Natural killer cell (primary cell): ENCODE measurements around the gene ZMIZ1. TPM values are rescaled to one million over a fixed set of nuclear protein-coding genes. Genes with fewer than 3 reads are reported as not detected.

Experiments
- ATAC-seq, 3 donors: fragments of 150-1000 bp in 2 of 3; fragments of 200-7000 bp in 1 of 3; cut with Tn5 transposase; 1 replicate in 1 of 3; 2 replicates in 2 of 3; pipeline ENCODE4 v1.10.0; 2021; ENCODE audit warnings: mild to moderate bottlenecking in 2 of 3, moderate library complexity in 2 of 3
- DNase-seq, 2 donors: peaks; one replicate each; pipeline versions ENCODE4 v3.0.0 to v3.0.0-alpha.2; 2013 to 2021; ENCODE audit warnings: mixed read lengths in 1 of 2
- H3K27ac ChIP-seq: one replicate; pipeline ENCODE4 v1.5.1; 2013; ENCODE audit warnings: mild to moderate bottlenecking, low read length
- H3K27me3 ChIP-seq: one replicate; pipeline ENCODE4 v1.6.1; 2013; ENCODE audit warnings: low read length; ENCODE audit not compliant: control insufficient read depth, insufficient read depth
- H3K36me3 ChIP-seq: one replicate; pipeline ENCODE4 v1.6.1; 2013; ENCODE audit warnings: low read length; ENCODE audit not compliant: control insufficient read depth, insufficient read depth
- H3K4me1 ChIP-seq: one replicate; pipeline ENCODE4 v1.6.1; 2013; ENCODE audit warnings: low read length; ENCODE audit not compliant: control insufficient read depth, insufficient read depth
- H3K4me3 ChIP-seq: one replicate; pipeline ENCODE4 v1.5.1; 2013; ENCODE audit warnings: low read length
- H3K9me3 ChIP-seq: one replicate; pipeline ENCODE4 v1.6.1; 2013; ENCODE audit warnings: low read length; ENCODE audit not compliant: control insufficient read depth, insufficient read depth
- H3K27ac Mint-ChIP-seq, 2 donors: one replicate each; pipeline ENCODE4 v1.8.0; 2022; ENCODE audit warnings: mild to moderate bottlenecking in 2 of 2, mixed read lengths in 2 of 2, moderate library complexity in 1 of 2
- H3K27me3 Mint-ChIP-seq, 2 donors: one replicate each; pipeline ENCODE4 v1.8.0; 2022; ENCODE audit warnings: low read depth in 2 of 2, mixed read lengths in 2 of 2
- H3K36me3 Mint-ChIP-seq: one replicate; pipeline ENCODE4 v1.8.0; 2022; ENCODE audit warnings: mixed read lengths
- H3K4me1 Mint-ChIP-seq, 2 donors: one replicate each; pipeline ENCODE4 v1.8.0; 2022; ENCODE audit warnings: mixed read lengths in 2 of 2
- H3K4me3 Mint-ChIP-seq: one replicate; pipeline ENCODE4 v1.8.0; 2022; ENCODE audit warnings: mild to moderate bottlenecking, moderate library complexity, mixed read lengths
- H3K9me3 Mint-ChIP-seq, 2 donors: one replicate each; pipeline ENCODE4 v1.8.0; 2022; ENCODE audit warnings: mixed read lengths in 2 of 2
- CTCF ChIP-seq: fragments of 200-600 bp; IDR thresholded peaks from one replicate; pipeline ENCODE4 v1.8.0; 2022; ENCODE audit warnings: antibody characterized with exemption
- whole genome bisulfite sequencing: methylation state at CpG from one replicate; pipeline ENCODE4 v1.1.7; 2013; ENCODE audit warnings: missing lambda C conversion rate; ENCODE audit not compliant: insufficient coverage; 5-methylcytosine and 5-hydroxymethylcytosine counted together
- intact Hi-C: fragments of 100-400 bp; cut with micrococcal nuclease; formaldehyde crosslinking; loops from one replicate; pipeline ENCODE4 v1.14.2; 2022
- total RNA-seq, 4 donors: library from RNA; stranded (reverse); fragments of 120-200 nt in 1 of 4; gene quantifications; one replicate each; pipeline versions ENCODE4 v1.2.3 to v1.2.4, GENCODE V29; 2013 to 2022

The ZMIZ1 gene
- total RNA-seq, 3 donors from 2014 or later (not counting 1 experiment from before 2014, with no cell fraction given): 36.5 to 51.5 (median 37.9) TPM

DNA sequence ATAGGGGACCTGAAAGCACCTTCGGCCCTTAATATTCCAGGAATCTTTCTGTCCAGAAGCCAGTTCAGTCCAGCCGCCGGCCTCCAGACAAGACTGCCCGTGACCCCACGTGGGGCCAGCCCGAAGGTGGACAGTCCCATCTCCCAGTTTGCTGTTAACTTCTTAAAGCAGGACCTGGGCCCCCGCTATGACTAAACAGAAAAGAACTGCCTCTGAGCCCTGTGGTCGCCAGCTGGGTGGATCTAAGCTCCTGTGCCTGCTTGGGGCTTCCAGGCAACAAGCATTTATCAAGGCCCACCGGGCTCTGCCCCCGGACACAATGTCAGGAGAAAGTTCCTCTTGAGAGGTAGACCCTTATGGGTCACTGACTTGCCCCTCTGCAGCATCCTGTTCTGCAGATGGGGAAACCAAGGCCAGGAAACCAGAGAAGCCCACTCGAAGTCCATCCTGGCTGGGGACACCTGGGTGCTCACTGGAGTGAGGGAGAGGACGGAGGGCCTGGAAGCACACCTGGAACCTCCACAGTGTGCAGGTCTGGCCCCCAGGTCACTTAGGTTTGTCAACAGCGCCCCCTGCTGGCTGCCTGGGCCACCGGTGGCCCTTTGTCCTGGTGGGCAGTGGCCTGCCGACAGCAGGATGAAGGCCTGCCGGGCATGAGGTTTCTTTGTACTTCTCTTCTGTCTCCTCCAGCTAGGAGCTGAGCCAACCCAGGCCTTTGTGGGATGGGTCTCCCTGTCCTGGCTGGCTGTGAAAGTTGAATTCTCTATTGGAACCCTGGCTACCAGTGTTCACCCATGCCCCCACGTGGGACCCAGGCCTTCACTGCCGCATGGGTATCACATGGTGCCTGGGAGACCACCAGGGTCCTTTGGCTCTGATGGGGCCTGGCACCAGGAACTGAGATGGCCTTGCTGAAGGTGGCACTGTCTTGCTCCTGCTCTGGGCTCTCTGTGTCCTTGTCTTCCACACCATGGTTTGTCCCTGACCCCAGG is 128.0 kb downstream of the ZMIZ1 start:
- no peaks in the 10 kb centered on the region for H3K9me3 Mint-ChIP-seq
- intact Hi-C loops: loop anchor here (2.0 to 5.0 kb wide), 2 partner anchors 532 to 984 kb away; no protein-coding TSS in a partner anchor
- H3K4me1 Mint-ChIP-seq: peaks cover 8 to 17% of the 10 kb centered on the region in 2 donors
- no peak overlapping the region for H3K27ac Mint-ChIP-seq
- H3K27me3 ChIP-seq: no peaks in the 10 kb centered on the region
- H3K4me1 ChIP-seq: peaks cover 12% of the 10 kb centered on the region
- H3K4me3 ChIP-seq: no peak overlapping the region
- H3K9me3 ChIP-seq: no peaks in the 10 kb centered on the region
- peak; percentile 72 to 79 for DNase-seq
- H3K36me3 Mint-ChIP-seq: no peaks in the 10 kb centered on the region
- H3K4me3 Mint-ChIP-seq: no peak overlapping the region
- H3K27ac ChIP-seq: no peak overlapping the region
- ATAC-seq: peak in 2 of 3 donors; percentile 56 to 66
- 69% methylated on average over 18 of the region's 18 CpGs for WGBS
- H3K27me3 Mint-ChIP-seq: no peaks in the 10 kb centered on the region
- TF ChIP-seq CTCF: peak; percentile 96
- H3K36me3 ChIP-seq: no peaks in the 10 kb centered on the region

DNA sequence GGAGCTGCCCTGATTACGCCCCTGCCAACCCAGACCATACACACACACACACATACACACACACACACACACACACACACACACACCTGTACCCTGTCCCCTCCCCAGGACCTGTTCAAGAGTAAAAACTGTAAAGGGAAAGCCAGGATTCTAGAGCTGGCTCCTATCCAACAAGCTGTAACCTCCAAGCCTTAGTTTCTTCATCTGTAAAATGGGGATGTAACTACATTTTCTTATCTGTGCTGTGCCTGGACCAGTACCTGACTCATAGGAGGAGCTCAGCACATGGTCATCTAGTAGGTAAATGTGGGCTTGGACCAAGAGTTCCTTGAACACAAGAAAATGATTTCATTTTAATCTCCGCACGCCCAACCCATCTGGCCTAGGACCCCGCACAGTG is 128.8 kb downstream of the ZMIZ1 start:
- H3K4me3 ChIP-seq: no peak overlapping the region
- ATAC-seq: no peak
- Mint-ChIP-seq H3K36me3 (no peaks in the 10 kb centered on the region), H3K9me3 (no peaks in the 10 kb centered on the region), H3K4me1 (peaks cover 6 to 17% of the 10 kb centered on the region in 2 donors), H3K27ac (no peak overlapping the region), H3K4me3 (no peak overlapping the region), H3K27me3 (no peaks in the 10 kb centered on the region)
- TF ChIP-seq CTCF: no peak
- no peak overlapping the region for H3K27ac ChIP-seq
- H3K4me1 ChIP-seq: peaks cover 12% of the 10 kb centered on the region
- no peaks in the 10 kb centered on the region for H3K36me3 ChIP-seq
- H3K27me3 ChIP-seq: no peaks in the 10 kb centered on the region
- no peaks in the 10 kb centered on the region for H3K9me3 ChIP-seq
- intact Hi-C loops: loop anchor here (2.0 to 5.0 kb wide), 2 partner anchors 533 to 985 kb away; no protein-coding TSS in a partner anchor
- DNase-seq: no peak
- WGBS: 100% methylated on average over 4 of the region's 4 CpGs

DNA sequence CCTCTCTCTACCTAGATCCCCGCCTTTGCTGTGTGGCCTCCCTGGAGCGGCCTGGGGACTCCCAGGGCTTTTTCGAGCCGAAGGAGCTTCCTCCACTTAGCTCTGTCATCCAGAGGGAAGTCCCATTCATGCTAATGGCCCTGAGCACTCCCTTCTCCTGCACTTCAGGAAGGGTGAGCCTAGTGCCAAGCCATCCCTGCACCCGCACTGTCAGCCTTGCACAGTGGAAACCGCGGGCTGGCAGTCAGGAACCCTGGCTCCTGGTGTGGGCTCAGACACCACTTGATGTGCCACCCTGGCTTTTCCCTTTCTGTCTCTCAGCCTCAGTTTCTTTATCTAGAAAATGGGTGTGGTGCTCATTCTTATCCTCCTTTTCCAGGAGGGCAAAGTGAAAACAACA is 131.6 kb downstream of the ZMIZ1 start:
- 97% methylated on average over 7 of the region's 7 CpGs for WGBS
- no peak for DNase-seq
- Mint-ChIP-seq H3K27me3 (no peaks in the 10 kb centered on the region), H3K9me3 (no peaks in the 10 kb centered on the region), H3K36me3 (no peaks in the 10 kb centered on the region), H3K27ac (no peak overlapping the region), H3K4me3 (no peak overlapping the region), H3K4me1 (peaks cover 4 to 14% of the 10 kb centered on the region in 2 donors)
- no peaks in the 10 kb centered on the region for H3K27me3 ChIP-seq
- peaks cover 6% of the 10 kb centered on the region for H3K4me1 ChIP-seq
- H3K9me3 ChIP-seq: no peaks in the 10 kb centered on the region
- no peak overlapping the region for H3K27ac ChIP-seq
- no peak for ATAC-seq
- no peak overlapping the region for H3K4me3 ChIP-seq
- no peak for TF ChIP-seq CTCF
- no peaks in the 10 kb centered on the region for H3K36me3 ChIP-seq
- intact Hi-C loops: no loop called here
